GM23338 (cell line): ENCODE data around the gene GPR108.

ENCODE experiments used
- CREB1 ChIP-seq: fragments of 250-450 bp; sonication (Bioruptor Pico); IDR thresholded peaks from 2 replicates; pipeline ENCODE4 v1.5.0; 2020; ENCODE audit warnings: low read depth, mild to moderate bottlenecking, moderate library complexity
- EZH2 ChIP-seq: fragments of 200-600 bp; sonication (generic); IDR thresholded peaks from one replicate; pipeline ENCODE4 v1.8.0; 2017; ENCODE audit warnings: antibody characterized with exemption, mild to moderate bottlenecking, low read depth; ENCODE audit not compliant: unreplicated experiment
- EZH2phosphoT487 ChIP-seq: fragments of 200-600 bp; sonication (generic); IDR thresholded peaks from one replicate; pipeline ENCODE4 v1.8.1; 2018; ENCODE audit warnings: antibody characterized with exemption; ENCODE audit not compliant: unreplicated experiment
- JUNB ChIP-seq: IDR thresholded peaks from one replicate; pipeline ENCODE4 v1.6.1; 2016; ENCODE audit warnings: antibody characterized with exemption; ENCODE audit not compliant: unreplicated experiment
- NANOG ChIP-seq: IDR thresholded peaks from 2 replicates; pipeline ENCODE4 v1.6.1; 2016; ENCODE audit warnings: antibody characterized with exemption, borderline replicate concordance
- POLR2AphosphoS5 ChIP-seq: IDR thresholded peaks from 2 replicates; pipeline ENCODE4 v1.6.1; 2016; ENCODE audit warnings: antibody characterized with exemption, low read depth
- REST ChIP-seq: IDR thresholded peaks from one replicate; pipeline ENCODE4 v1.6.1; 2018; ENCODE audit warnings: antibody characterized with exemption; ENCODE audit not compliant: unreplicated experiment
- STAT1 ChIP-seq: IDR thresholded peaks from one replicate; pipeline ENCODE4 v1.6.1; 2016; ENCODE audit warnings: antibody characterized with exemption; ENCODE audit not compliant: unreplicated experiment
- ZNF114 ChIP-seq: fragments of 250-450 bp; sonication (Bioruptor Pico); IDR thresholded peaks from 2 replicates; pipeline ENCODE4 v1.5.0; 2020; ENCODE audit warnings: mild to moderate bottlenecking, moderate library complexity
- TF ChIP-seq, protein P1 (sequence below), 2 experiments: fragments of 200-600 bp in 1 of 2; sonication (generic) in 1 of 2; conservative IDR thresholded peaks; 2 replicates each; pipeline versions ENCODE4 v1.5.1 to v1.6.1; 2016 to 2017; ENCODE audit warnings: antibody characterized with exemption in 2 of 2, low read depth in 2 of 2, mild to moderate bottlenecking in 2 of 2, moderate library complexity in 1 of 2

DNA sequence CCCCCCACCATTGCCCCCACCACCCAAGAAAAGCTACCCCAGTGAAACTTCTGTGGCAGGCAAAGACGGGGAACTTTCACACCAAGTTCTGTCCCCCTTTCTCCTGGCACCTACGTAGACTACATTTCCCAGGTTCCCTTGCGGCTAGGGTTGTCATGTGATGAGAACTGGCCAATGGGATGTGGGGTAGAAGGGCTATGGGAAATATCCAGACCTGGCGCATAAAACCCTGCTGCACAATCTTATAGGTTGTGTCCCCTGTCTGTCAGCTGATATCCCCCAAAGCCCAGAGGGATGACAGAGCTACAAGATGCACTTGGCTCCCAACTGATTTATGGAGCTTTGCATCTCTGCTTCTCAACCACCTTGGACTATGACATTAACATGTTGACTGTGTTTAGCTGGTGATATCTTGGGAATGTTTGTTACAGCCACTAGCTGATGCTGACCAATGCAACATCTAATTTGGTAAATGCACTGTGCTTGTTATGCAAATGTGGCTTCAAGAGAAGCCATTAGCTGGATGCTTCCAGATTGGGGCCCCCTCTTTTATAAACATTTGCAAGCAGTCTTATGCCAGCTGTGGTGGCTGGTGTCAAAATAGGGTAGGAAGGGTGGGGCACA, 23.8 kb upstream of the GPR108 start:
- TF ChIP-seq, protein P1, sequence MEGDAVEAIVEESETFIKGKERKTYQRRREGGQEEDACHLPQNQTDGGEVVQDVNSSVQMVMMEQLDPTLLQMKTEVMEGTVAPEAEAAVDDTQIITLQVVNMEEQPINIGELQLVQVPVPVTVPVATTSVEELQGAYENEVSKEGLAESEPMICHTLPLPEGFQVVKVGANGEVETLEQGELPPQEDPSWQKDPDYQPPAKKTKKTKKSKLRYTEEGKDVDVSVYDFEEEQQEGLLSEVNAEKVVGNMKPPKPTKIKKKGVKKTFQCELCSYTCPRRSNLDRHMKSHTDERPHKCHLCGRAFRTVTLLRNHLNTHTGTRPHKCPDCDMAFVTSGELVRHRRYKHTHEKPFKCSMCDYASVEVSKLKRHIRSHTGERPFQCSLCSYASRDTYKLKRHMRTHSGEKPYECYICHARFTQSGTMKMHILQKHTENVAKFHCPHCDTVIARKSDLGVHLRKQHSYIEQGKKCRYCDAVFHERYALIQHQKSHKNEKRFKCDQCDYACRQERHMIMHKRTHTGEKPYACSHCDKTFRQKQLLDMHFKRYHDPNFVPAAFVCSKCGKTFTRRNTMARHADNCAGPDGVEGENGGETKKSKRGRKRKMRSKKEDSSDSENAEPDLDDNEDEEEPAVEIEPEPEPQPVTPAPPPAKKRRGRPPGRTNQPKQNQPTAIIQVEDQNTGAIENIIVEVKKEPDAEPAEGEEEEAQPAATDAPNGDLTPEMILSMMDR (conservative IDR thresholded peaks at IDR 0.05; ENCODE audit: low read depth in 2 of 2) = no peak
- TF ChIP-seq POLR2AphosphoS5 = no peak
- no peak for TF ChIP-seq JUNB
- no peak for TF ChIP-seq EZH2
- TF ChIP-seq EZH2phosphoT487 = no peak
- no peak for TF ChIP-seq ZNF114
- no peak for TF ChIP-seq REST
- TF ChIP-seq CREB1 (CRISPR knock-in tag) = no peak
- no peak for TF ChIP-seq NANOG
- TF ChIP-seq STAT1 = no peak
